GM18526 (cell line): Measurements from ENCODE around the gene PDE9A.

Experiments used
- POLR2A ChIP-seq: IDR thresholded peaks from 3 replicates; pipeline ENCODE4 v1.6.1; 2011; ENCODE audit not compliant: insufficient read length; ENCODE audit errors: extremely low read depth

PDE9A gene

DNA sequence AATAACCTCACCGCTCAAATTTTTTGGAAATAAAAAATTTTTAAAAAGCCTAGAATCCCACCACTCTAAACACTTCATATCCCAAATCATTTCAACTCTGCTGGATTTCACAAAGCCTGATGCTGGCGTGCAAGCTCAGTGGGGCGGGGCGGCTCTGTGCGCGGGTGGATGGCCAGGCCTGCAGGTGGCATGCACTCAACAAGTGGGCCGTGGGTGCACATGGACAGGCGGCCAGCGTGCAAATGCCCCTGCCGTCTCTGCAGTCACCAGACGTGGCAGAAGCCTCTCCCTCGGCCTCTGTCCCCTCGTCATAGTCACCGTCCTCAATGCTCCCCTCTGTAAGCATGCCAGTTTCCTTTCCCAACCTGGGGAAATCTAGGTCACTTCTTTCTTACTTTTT lies 6.6 kb upstream of the PDE9A start:
- TF ChIP-seq POLR2A = no peak

GRCh38 chr21:42648606-42649005 lies 4.8 kb upstream of the PDE9A start:
- no peak for TF ChIP-seq POLR2A

DNA sequence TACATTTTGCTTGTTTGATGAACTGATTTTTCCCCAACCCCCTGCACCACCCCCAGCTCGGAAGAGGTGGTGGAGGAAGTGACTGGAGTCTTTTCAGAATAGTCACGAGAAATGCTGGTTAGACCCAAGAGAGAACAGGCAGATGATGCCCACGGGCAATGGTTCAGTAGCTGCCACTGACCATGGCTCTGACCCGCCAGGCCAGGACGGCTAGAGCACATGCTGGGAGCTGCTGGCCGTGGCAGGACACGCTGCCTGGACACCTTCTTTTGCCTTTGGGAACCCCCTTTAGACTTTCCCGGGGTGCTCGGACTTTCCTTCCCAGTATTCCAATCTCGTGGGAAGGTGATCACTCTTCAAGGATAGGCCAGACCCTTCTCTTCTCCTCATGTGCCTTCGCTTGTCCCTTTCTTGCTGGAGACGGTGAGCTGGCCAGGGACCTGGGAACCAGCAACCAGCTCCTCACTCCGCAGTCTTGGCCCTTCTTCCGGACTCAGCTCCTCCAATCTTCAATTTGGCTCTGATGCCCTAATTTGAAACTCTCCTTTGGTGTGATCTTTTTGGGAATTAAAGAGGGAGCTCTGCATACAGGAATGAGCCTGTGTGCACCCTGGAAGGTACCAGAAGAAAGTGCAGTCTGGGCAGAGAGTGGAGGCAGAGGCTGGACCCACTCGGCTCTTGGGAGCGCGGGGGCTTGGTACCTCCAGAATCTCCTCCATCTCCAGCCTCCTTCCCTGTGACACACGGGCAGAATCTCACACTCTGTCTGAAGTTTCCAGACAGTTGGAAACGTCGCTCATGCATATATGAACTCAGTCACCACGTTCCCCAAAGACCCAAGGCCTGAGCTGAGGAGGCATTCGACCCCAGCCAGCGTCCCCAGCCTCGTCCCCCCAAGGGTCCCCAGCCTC lies 4.0 kb upstream of the PDE9A start:
- TF ChIP-seq POLR2A = no peak

- no peak for TF ChIP-seq POLR2A
Measured at GRCh38 chr21:42650033-42650370, 3.4 kb upstream of the PDE9A start.

DNA sequence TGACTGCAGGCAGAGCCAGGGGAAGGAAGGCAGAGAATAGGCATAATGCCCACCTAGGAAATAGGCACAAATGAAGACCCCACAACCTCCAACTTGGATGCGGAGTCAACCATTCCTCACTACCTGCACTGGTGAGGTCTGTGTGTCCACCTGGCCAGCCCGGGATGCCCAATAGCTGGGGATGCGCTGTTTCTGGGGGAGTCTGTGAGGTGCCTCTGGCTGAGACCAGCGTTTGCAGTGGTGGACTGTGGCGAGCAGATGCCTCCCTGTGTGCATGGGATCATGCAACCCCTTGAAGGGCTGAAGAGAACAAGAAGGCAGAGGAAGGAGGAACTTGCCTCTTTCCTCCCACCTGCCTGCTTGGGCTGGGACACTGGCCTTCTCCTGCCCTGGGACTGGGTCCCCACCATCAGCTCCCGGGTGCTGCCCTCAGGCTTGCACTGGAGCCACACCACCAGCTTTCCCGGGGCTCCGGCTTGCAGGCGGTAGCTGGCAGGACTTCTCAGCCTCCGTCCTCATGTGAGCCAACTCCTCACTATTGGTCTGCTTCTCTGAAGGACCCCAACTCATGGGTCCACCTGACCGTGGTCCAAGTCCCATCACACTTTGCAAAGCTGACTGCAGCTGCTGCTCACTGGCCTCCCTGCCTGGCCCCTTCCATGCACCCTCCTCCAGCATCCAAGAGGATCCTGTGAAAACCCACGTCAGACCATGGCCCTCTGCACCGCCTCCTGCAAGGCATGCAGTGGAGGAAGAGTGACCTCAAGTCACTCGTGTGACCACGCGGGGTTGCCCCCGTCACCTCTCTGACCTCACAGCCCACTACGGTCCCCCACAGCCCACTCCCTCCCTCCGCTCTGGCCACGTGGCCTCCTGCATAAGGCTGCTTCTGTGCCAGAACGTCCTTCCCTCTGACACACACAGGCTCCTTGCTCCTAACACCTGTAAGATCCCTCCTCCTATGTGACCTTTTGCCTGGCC lies 2.7 kb upstream of the PDE9A start:
- TF ChIP-seq POLR2A = no peak

GRCh38 chr21:42651515-42652401 lies 1.7 kb upstream of the PDE9A start:
- no peak for TF ChIP-seq POLR2A

GRCh38 chr21:42652527-42653230 lies 742 bp upstream of the PDE9A start:
- no peak for TF ChIP-seq POLR2A

DNA sequence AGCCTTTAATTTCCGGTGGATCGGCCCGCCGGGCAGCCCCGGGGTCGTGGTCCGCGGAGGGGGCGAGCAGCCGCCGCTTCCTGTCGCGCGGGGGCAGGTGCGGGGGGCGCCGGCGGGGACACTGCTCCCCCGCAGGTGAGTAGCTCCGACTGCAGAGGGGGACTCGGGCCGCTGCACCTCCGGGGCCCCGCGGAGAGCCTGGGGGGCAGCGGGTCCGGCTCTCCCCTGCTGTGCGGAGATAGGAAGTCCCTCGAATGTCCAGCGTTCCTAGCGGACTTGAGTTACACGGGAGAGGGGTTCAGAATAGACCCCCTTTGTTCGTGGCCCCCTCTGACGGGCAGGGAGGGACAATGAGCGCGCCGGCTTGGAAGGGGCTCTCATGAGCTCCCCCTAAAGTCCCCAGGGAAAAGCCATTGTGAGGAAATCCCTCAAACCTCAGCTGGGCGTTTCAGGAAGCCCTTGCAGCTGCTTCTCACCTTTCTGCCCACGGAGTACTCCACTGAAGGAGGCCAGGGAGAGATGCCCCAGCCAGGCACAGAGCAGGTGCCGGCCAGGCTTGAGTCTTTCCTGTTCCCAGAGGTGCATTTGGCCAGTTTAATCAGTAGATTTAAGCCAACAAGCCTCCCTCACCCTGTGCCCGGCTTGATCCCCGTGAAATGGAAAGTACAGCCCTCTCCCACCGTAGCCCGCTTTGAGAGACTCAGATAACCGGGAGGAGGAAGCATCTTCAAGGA lies 925 bp downstream of the PDE9A start:
- no peak for TF ChIP-seq POLR2A

GRCh38 chr21:42654913-42655795 lies 1.7 kb downstream of the PDE9A start:
- no peak for TF ChIP-seq POLR2A

GRCh38 chr21:42655796-42656770 lies 2.7 kb downstream of the PDE9A start:
- no peak for TF ChIP-seq POLR2A

- no peak for TF ChIP-seq POLR2A
Measured at GRCh38 chr21:42656872-42657271, 3.5 kb downstream of the PDE9A start.
